WTC11 (cell line): Measurements from ENCODE around the gene EHF. TPM values are rescaled to one million over a fixed set of nuclear protein-coding genes. Genes with fewer than 3 reads are reported as not detected.

Experiments used
- ATAC-seq: fragments of 200-7000 bp; cut with Tn5 transposase; 2 replicates; pipeline ENCODE4 v1.10.0; 2021; ENCODE audit warnings: mild to moderate bottlenecking, moderate library complexity
- CTCF ChIA-PET: fragments of 300-600 bp; sonication (Branson Sonifier 250); formaldehyde crosslinking; loops from one replicate; lab custom pipeline; 2021; ENCODE audit warnings: antibody characterized with exemption; lab: Charles Lee
- POLR2A ChIA-PET: fragments of 350-600 bp; sonication (Branson Sonifier 250); formaldehyde crosslinking; loops from one replicate; lab custom pipeline; 2021; ENCODE audit warnings: antibody characterized with exemption; lab: Charles Lee
- DNase-seq: peaks from one replicate; pipeline ENCODE4 v3.0.0; 2021; ENCODE audit warnings: low spot score
- H3K27ac Mint-ChIP-seq: 2 replicates; pipeline ENCODE4 v1.8.0; 2021; ENCODE audit warnings: mixed read lengths
- H3K27me3 Mint-ChIP-seq: 2 replicates; pipeline ENCODE4 v1.8.0; 2021; ENCODE audit warnings: low read depth, mild to moderate bottlenecking, moderate library complexity, mixed read lengths
- H3K36me3 Mint-ChIP-seq: 2 replicates; pipeline ENCODE4 v1.8.0; 2021; ENCODE audit warnings: mixed read lengths
- H3K4me1 Mint-ChIP-seq: 2 replicates; pipeline ENCODE4 v1.8.0; 2022; ENCODE audit warnings: mixed read lengths
- H3K4me3 Mint-ChIP-seq: 2 replicates; pipeline ENCODE4 v1.8.0; 2021; ENCODE audit warnings: mild to moderate bottlenecking, moderate library complexity, mixed read lengths
- H3K9me3 Mint-ChIP-seq: 2 replicates; pipeline ENCODE4 v1.8.0; 2021; ENCODE audit warnings: mixed read lengths
- EMX1 ChIP-seq: fragments of 250-450 bp; sonication (Bioruptor Pico); IDR thresholded peaks from 2 replicates; pipeline ENCODE4 v1.8.0; 2021; ENCODE audit warnings: mild to moderate bottlenecking
- ERG ChIP-seq: fragments of 250-450 bp; sonication (Bioruptor Pico); IDR thresholded peaks from 2 replicates; pipeline ENCODE4 v1.8.0; 2021; ENCODE audit warnings: mild to moderate bottlenecking
- FOXP1 ChIP-seq: sonication (generic); formaldehyde crosslinking; IDR thresholded peaks from 2 replicates; pipeline ENCODE4 v1.8.0; 2022; ENCODE audit warnings: missing genetic modification reagents, mild to moderate bottlenecking, moderate library complexity, borderline replicate concordance
- FOXP4 ChIP-seq: sonication (generic); formaldehyde crosslinking; IDR thresholded peaks from 2 replicates; pipeline ENCODE4 v1.8.0; 2022; ENCODE audit warnings: mild to moderate bottlenecking, missing genetic modification reagents
- IRF2 ChIP-seq: sonication (generic); formaldehyde crosslinking; IDR thresholded peaks from 2 replicates; pipeline ENCODE4 v1.8.0; 2022; ENCODE audit warnings: low read depth, missing genetic modification reagents, borderline replicate concordance
- MLX ChIP-seq: sonication (generic); formaldehyde crosslinking; IDR thresholded peaks from 2 replicates; pipeline ENCODE4 v1.8.1; 2023; ENCODE audit warnings: mild to moderate bottlenecking, missing genetic modification reagents, moderate library complexity
- NFE2L1 ChIP-seq: sonication (generic); formaldehyde crosslinking; IDR thresholded peaks from 2 replicates; pipeline ENCODE4 v1.8.1; 2023; ENCODE audit warnings: missing genetic modification reagents
- RELA ChIP-seq: sonication (generic); formaldehyde crosslinking; IDR thresholded peaks from 2 replicates; pipeline ENCODE4 v1.8.1; 2022; ENCODE audit warnings: missing genetic modification reagents, mild to moderate bottlenecking, borderline replicate concordance
- RORB ChIP-seq: fragments of 250-450 bp; sonication (Bioruptor Pico); IDR thresholded peaks from 2 replicates; pipeline ENCODE4 v1.9.0; 2021; ENCODE audit warnings: mild to moderate bottlenecking
- SMAD3 ChIP-seq: sonication (generic); formaldehyde crosslinking; IDR thresholded peaks from 2 replicates; pipeline ENCODE4 v1.8.0; 2022; ENCODE audit warnings: missing genetic modification reagents, mild to moderate bottlenecking, borderline replicate concordance
- SMAD4 ChIP-seq: sonication (generic); formaldehyde crosslinking; IDR thresholded peaks from 2 replicates; pipeline ENCODE4 v1.8.0; 2022; ENCODE audit warnings: mild to moderate bottlenecking, missing genetic modification reagents
- ZBTB43 ChIP-seq: sonication (generic); formaldehyde crosslinking; IDR thresholded peaks from 2 replicates; pipeline ENCODE4 v1.8.1; 2023; ENCODE audit warnings: mild to moderate bottlenecking, missing genetic modification reagents
- ZNF138 ChIP-seq: sonication (generic); formaldehyde crosslinking; conservative IDR thresholded peaks from 2 replicates; pipeline ENCODE4 v1.8.1; 2022; ENCODE audit warnings: mild to moderate bottlenecking, moderate library complexity, missing genetic modification reagents
- ZNF317 ChIP-seq: sonication (generic); formaldehyde crosslinking; IDR thresholded peaks from 2 replicates; pipeline ENCODE4 v1.8.1; 2023; ENCODE audit warnings: low read depth, mild to moderate bottlenecking, moderate library complexity, missing genetic modification reagents, borderline replicate concordance
- ZNF512 ChIP-seq: sonication (generic); formaldehyde crosslinking; IDR thresholded peaks from 2 replicates; pipeline ENCODE4 v1.8.1; 2022; ENCODE audit warnings: missing genetic modification reagents, borderline replicate concordance
- total RNA-seq: library from RNA; stranded (reverse); gene quantifications from 3 replicates; pipeline ENCODE4 v1.2.3, GENCODE V29; 2021
- TF ChIP-seq, protein P1 (sequence below): sonication (generic); formaldehyde crosslinking; IDR thresholded peaks from 2 replicates; pipeline ENCODE4 v1.8.0; 2022; ENCODE audit warnings: mild to moderate bottlenecking, missing genetic modification reagents
- TF ChIP-seq, protein P2 (sequence below): fragments of 200-600 bp; IDR thresholded peaks from 2 replicates; pipeline ENCODE4 v1.8.0; 2022; ENCODE audit warnings: antibody characterized with exemption
- TF ChIP-seq, protein P3 (sequence below): fragments of 250-450 bp; sonication (Bioruptor Pico); IDR thresholded peaks from 2 replicates; pipeline ENCODE4 v1.9.0; 2021; ENCODE audit warnings: mild to moderate bottlenecking
- TF ChIP-seq, protein P4 (sequence below): sonication (generic); formaldehyde crosslinking; IDR thresholded peaks from 2 replicates; pipeline ENCODE4 v1.8.0; 2023; ENCODE audit warnings: missing genetic modification reagents, mild to moderate bottlenecking, borderline replicate concordance

Gene EHF
- total RNA-seq, 1 experiment from 2014 or later = 0.46 TPM

DNA sequence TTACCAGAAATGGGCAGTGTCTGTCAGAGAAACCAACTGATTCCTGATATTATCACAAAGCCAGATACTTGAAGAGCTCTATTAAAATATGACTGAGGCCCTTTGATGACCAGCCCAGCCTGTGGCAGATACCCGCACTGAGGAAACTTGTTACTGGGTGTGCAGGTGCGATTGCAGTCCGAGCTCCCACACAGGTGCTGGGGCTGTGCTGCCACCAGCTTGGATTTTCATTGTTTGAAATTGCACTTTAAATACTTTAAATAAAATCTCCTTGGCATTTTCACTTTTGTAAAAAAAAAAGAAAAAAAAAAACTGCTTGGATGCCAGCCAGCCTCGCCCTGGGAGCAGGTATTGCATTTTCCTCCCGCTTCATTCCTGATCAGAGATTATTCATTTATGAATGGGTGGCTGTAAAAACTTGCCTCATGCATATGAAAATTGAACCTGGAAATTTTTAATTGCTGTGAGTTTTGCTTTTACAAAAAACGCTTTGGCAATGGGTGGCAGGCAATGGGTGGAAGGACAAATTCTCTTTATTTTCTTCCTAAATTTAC lies 21.2 kb downstream of the EHF start (continued):
- TF ChIP-seq, protein P1, sequence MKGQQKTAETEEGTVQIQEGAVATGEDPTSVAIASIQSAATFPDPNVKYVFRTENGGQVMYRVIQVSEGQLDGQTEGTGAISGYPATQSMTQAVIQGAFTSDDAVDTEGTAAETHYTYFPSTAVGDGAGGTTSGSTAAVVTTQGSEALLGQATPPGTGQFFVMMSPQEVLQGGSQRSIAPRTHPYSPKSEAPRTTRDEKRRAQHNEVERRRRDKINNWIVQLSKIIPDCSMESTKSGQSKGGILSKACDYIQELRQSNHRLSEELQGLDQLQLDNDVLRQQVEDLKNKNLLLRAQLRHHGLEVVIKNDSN (CRISPR knock-in tag) = no peak
- TF ChIP-seq SMAD4 = no peak
- no peak for TF ChIP-seq ZBTB43 (CRISPR knock-in tag)
- no peak for TF ChIP-seq ZNF512 (CRISPR knock-in tag)
- TF ChIP-seq, protein P2, sequence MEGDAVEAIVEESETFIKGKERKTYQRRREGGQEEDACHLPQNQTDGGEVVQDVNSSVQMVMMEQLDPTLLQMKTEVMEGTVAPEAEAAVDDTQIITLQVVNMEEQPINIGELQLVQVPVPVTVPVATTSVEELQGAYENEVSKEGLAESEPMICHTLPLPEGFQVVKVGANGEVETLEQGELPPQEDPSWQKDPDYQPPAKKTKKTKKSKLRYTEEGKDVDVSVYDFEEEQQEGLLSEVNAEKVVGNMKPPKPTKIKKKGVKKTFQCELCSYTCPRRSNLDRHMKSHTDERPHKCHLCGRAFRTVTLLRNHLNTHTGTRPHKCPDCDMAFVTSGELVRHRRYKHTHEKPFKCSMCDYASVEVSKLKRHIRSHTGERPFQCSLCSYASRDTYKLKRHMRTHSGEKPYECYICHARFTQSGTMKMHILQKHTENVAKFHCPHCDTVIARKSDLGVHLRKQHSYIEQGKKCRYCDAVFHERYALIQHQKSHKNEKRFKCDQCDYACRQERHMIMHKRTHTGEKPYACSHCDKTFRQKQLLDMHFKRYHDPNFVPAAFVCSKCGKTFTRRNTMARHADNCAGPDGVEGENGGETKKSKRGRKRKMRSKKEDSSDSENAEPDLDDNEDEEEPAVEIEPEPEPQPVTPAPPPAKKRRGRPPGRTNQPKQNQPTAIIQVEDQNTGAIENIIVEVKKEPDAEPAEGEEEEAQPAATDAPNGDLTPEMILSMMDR = no peak
- TF ChIP-seq, protein P3, sequence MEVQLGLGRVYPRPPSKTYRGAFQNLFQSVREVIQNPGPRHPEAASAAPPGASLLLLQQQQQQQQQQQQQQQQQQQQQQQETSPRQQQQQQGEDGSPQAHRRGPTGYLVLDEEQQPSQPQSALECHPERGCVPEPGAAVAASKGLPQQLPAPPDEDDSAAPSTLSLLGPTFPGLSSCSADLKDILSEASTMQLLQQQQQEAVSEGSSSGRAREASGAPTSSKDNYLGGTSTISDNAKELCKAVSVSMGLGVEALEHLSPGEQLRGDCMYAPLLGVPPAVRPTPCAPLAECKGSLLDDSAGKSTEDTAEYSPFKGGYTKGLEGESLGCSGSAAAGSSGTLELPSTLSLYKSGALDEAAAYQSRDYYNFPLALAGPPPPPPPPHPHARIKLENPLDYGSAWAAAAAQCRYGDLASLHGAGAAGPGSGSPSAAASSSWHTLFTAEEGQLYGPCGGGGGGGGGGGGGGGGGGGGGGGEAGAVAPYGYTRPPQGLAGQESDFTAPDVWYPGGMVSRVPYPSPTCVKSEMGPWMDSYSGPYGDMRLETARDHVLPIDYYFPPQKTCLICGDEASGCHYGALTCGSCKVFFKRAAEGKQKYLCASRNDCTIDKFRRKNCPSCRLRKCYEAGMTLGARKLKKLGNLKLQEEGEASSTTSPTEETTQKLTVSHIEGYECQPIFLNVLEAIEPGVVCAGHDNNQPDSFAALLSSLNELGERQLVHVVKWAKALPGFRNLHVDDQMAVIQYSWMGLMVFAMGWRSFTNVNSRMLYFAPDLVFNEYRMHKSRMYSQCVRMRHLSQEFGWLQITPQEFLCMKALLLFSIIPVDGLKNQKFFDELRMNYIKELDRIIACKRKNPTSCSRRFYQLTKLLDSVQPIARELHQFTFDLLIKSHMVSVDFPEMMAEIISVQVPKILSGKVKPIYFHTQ (CRISPR knock-in tag) = no peak
- no peak for TF ChIP-seq MLX
- no peak for TF ChIP-seq NFE2L1 (CRISPR knock-in tag)
- no peak for TF ChIP-seq FOXP1 (CRISPR knock-in tag)
- TF ChIP-seq, protein P4, sequence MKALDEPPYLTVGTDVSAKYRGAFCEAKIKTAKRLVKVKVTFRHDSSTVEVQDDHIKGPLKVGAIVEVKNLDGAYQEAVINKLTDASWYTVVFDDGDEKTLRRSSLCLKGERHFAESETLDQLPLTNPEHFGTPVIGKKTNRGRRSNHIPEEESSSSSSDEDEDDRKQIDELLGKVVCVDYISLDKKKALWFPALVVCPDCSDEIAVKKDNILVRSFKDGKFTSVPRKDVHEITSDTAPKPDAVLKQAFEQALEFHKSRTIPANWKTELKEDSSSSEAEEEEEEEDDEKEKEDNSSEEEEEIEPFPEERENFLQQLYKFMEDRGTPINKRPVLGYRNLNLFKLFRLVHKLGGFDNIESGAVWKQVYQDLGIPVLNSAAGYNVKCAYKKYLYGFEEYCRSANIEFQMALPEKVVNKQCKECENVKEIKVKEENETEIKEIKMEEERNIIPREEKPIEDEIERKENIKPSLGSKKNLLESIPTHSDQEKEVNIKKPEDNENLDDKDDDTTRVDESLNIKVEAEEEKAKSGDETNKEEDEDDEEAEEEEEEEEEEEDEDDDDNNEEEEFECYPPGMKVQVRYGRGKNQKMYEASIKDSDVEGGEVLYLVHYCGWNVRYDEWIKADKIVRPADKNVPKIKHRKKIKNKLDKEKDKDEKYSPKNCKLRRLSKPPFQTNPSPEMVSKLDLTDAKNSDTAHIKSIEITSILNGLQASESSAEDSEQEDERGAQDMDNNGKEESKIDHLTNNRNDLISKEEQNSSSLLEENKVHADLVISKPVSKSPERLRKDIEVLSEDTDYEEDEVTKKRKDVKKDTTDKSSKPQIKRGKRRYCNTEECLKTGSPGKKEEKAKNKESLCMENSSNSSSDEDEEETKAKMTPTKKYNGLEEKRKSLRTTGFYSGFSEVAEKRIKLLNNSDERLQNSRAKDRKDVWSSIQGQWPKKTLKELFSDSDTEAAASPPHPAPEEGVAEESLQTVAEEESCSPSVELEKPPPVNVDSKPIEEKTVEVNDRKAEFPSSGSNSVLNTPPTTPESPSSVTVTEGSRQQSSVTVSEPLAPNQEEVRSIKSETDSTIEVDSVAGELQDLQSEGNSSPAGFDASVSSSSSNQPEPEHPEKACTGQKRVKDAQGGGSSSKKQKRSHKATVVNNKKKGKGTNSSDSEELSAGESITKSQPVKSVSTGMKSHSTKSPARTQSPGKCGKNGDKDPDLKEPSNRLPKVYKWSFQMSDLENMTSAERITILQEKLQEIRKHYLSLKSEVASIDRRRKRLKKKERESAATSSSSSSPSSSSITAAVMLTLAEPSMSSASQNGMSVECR (CRISPR knock-in tag) = no peak

DNA sequence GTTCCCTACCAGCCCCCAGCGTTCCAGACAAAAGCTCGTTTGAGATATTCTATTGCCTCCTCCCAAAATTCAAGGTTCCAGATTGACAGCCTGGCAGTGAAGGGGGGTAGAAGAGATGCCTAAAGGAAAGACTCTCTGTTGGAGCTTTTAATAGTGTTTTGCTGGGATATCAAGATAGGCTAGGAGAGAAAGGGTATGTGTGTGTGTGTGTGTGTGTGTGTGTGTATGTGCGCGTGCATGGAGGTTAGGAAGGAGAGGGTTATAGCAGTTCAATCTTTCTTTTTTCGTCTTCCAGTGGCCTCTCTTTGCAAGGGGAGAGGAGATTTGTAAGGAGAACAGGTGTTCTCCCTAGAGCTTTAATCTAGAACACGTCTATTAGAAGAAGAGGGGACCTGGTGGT lies 22.0 kb downstream of the EHF start:
- H3K27ac Mint-ChIP-seq = no peak overlapping the region
- no peak for ATAC-seq
- ChIA-PET CTCF (no interaction called here), POLR2A (no interaction called here)
- DNase-seq = no peak
- H3K27me3 Mint-ChIP-seq = peaks cover 4% of the 10 kb centered on the region
- no peak overlapping the region for H3K4me3 Mint-ChIP-seq
- H3K4me1 Mint-ChIP-seq = peaks cover 15% of the 10 kb centered on the region
- no peaks in the 10 kb centered on the region for H3K36me3 Mint-ChIP-seq
- no peaks in the 10 kb centered on the region for H3K9me3 Mint-ChIP-seq
- TF ChIP-seq ZNF138 (CRISPR knock-in tag) (no peak), FOXP4 (no peak), ZNF317 (CRISPR knock-in tag) (no peak), RORB (CRISPR knock-in tag) (no peak), RELA (CRISPR knock-in tag) (no peak), IRF2 (no peak), SMAD3 (no peak), ERG (CRISPR knock-in tag) (no peak), EMX1 (CRISPR knock-in tag) (no peak)
